Omental fat pad (tissue), 4 donors: Measurements from ENCODE around the gene SCN1A. TPM values are rescaled to one million over a fixed set of nuclear protein-coding genes. Genes with fewer than 3 reads are reported as not detected.
"Not testable (repeated sequence)": the region's sequence is repeated elsewhere in the genome, so short reads cannot be mapped to it uniquely, and the experiment has no call there.

Experiments used
- ATAC-seq: fragments of 150-250 bp; one replicate; pipeline ENCODE4 v1.9.1; 2016; ENCODE audit warnings: mild to moderate bottlenecking, moderate library complexity; ENCODE audit not compliant: low FRiP score
- DNase-seq: peaks from one replicate; pipeline ENCODE4 v3.0.0-alpha.2; 2019; ENCODE audit warnings: low spot score
- total RNA-seq, 4 donors: library from RNA; depleted of rRNA; stranded (reverse); fragments of >200 nt; gene quantifications; one replicate each; pipeline ENCODE4 v1.1.0, GENCODE V29; 2016
- TF ChIP-seq, protein P1 (sequence below), 3 donors: fragments of 450-650 bp; IDR thresholded peaks; one replicate each; pipeline ENCODE4 v1.5.1; 2016 to 2017; ENCODE audit warnings: antibody characterized with exemption in 3 of 3, mild to moderate bottlenecking in 3 of 3, moderate library complexity in 2 of 3

SCN1A gene
- total RNA-seq, 4 donors from 2014 or later = 0.09 TPM; not detected in 3

DNA sequence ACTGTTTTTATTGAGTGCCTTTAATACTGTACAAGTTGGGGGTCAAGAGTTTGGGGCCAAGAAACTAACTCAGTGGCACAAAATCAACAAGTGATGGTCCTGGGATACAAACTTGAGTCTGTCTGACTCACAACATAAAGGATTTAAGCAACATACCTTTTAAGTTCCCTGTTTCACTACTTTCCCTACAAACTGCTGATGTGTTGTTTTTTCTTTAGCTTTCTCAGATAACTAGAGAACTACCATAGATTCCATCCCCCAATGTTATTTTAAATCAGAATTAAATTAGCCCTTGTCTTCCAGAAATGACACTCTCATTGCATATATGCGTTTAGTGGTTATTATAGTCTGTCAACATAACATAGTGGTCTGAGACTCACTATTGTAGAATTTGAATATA, 116.2 kb downstream of the SCN1A start:
- DNase-seq = no peak
- no peak for ATAC-seq
- TF ChIP-seq, protein P1, sequence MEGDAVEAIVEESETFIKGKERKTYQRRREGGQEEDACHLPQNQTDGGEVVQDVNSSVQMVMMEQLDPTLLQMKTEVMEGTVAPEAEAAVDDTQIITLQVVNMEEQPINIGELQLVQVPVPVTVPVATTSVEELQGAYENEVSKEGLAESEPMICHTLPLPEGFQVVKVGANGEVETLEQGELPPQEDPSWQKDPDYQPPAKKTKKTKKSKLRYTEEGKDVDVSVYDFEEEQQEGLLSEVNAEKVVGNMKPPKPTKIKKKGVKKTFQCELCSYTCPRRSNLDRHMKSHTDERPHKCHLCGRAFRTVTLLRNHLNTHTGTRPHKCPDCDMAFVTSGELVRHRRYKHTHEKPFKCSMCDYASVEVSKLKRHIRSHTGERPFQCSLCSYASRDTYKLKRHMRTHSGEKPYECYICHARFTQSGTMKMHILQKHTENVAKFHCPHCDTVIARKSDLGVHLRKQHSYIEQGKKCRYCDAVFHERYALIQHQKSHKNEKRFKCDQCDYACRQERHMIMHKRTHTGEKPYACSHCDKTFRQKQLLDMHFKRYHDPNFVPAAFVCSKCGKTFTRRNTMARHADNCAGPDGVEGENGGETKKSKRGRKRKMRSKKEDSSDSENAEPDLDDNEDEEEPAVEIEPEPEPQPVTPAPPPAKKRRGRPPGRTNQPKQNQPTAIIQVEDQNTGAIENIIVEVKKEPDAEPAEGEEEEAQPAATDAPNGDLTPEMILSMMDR (IDR thresholded peaks at IDR 0.05) = no peak

DNA sequence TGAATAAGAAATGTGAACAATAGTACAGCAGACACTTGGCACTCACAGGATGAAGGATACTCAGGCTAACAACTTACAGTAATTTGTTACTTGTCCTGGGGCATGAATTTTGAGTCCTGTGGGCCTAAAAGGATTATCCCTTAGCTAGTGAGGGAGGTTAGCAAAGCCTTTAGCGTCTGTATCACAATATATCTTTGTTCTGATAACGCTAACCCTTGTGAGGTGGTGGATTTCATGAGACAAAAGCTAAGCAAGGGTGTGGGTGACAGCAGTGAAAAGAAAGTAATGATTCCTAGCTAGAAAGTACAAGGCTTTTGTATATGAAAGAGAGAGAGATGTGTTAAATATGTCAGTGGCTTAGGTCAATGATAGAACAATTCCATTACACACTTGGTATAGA, 127.4 kb downstream of the SCN1A start:
- ATAC-seq = no peak
- DNase-seq = no peak
- TF ChIP-seq, protein P1 (IDR thresholded peaks at IDR 0.05) = no peak

DNA sequence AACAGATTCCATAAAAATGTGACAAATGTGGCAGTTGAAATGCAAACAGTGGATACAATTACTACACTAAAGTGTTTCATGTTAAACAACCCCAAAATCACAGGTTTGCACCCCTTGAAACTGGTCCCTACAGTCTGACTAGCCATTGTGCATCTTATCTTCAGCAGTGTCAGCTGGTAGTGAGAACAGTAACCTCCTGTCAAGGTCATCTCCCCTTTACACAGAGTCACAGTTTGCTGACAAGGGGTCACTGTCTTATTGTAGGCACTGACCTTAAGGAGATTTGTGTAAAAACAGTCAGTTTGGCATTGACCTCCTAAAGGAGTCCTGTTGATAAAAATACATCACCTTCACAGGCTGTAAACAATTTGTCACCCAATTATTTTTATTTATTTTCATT, 137.0 kb downstream of the SCN1A start:
- DNase-seq (no peak), ATAC-seq (no peak)
- TF ChIP-seq, protein P1 (IDR thresholded peaks at IDR 0.05) = no peak

DNA sequence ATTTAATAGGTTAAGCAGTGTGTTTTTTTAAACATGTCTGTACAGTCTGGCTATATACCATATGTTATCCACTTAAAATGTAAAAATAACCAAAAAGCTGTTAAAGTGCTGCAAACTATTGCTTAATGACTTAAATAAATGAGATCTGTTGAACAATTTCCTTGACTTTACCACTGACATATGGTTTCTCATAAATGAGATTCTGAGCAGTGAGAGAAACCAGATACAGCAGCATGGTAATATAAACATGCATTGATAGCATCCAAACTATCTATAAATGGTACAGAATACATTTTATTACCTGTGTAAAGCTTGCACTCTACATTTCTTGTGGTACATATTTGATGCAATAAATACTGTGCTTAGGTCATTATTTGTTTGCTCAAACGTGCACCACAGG, 138.0 kb downstream of the SCN1A start:
- DNase-seq (no peak), ATAC-seq (no peak)
- TF ChIP-seq, protein P1 (IDR thresholded peaks at IDR 0.05) = no peak

DNA sequence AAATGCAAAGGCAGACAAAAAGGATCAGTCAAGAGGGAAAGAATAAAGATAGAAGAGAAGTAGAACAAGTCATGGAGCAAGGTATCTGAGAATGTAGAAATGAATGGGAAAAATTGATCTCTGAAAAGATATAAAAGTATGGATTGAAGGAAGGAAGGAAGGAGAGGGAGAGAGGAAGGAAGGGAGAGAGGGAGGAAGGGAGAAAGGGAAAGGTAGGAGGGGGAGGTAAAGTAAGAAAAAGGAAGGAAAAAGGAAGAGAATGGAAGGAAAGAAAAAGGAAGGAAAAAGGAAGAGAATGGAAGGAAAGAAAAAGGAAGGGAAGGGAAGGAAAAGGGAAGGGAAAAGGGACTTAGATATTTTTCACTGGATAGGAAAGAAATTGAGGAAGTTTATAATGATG, 142.7 kb downstream of the SCN1A start:
- TF ChIP-seq, protein P1 (IDR thresholded peaks at IDR 0.05) = no peak
- ATAC-seq = no peak
- DNase-seq = no peak

DNA sequence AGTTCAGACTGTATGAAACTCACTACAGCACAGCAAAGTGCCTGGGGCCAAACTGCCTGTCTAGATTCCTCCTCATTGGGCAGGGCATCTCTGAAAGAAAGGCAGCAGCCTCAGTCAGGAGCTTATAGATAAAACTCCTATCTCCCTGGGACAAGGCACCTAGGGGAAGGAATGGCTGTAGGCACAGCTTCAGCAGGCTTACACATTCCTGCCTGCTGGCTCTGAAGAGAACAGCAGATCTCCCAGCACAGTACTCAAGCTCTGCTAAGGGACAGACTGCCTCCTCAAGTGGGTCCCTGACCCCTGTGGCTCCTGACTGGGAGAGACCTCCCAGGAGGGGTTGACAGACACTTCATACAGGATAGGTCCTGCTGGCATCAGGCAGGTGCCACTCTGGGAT, 155.7 kb downstream of the SCN1A start:
- ATAC-seq, DNase-seq: not testable (repeated sequence)

DNA sequence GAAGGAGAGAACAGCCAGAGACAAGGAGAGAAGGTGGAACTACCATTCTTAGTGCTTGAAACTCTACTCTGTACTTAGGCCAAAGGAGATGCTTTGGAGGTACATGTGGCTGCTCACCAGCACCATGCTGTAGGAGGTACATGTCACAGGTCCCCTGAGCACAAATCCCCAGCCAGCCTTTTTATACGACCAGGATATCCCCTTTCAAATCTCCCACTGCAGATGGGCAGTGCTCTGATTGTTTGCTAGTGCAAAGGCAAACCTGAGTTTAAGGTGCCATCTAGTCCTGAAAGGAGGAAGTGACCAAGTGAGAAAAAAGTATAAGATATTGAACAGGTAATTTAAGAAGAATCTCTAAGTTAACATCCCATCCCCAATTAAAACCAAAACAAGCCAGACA, 157.2 kb downstream of the SCN1A start:
- TF ChIP-seq, protein P1 (IDR thresholded peaks at IDR 0.05) = no peak
- ATAC-seq = no peak
- DNase-seq = no peak

DNA sequence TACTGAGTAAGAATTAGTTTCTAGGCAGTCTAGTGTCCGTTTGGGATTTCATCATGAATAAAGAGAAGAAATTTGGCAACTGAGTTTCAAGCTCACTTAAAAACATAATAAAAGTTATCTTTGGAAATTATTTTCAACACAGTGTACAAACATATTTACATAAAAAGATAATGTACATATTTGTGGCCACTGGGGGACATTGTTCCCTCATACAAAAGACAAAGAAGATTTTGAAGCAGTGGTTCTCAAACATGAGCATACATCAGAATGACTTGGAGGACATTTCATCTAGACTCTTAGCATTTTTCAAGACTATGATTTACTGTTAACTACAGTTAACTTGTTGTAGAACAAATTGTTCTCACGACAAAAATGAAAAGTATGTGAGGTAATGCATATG, 158.6 kb downstream of the SCN1A start:
- TF ChIP-seq, protein P1 (IDR thresholded peaks at IDR 0.05) = no peak
- DNase-seq (no peak), ATAC-seq (no peak)
